ENCODE results near the gene LAMA5.

LAMA5 gene

DNA sequence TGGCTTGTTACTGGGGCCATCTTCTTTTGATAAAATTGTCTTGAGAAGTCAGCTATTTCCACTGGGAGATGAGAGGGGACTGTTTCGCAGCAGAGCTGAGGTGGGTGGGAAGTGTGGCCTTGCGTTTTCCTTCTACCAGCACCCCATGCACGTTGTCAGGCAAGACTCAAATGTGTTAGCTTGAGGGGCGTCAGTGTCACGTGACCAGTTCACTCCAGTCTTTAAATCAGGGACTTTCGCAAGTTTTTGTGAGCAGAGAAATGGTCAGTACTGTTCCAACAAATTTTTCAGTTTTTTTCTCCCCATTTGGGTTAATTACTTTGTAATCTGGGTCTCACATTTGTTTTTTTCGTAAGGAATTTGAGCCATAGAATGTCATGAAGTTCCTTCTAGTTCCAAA, 85.0 kb downstream of the LAMA5 start:
- H3K4me2 ChIP-seq (ENCODE audit: low read length), result no peak overlapping the region
- H3K9me3 ChIP-seq (ENCODE audit: insufficient read depth, low read length), result no peaks in the 10 kb centered on the region
- no peak overlapping the region for H3K4me3 ChIP-seq (ENCODE audit: low read length)
- no peak overlapping the region for H3K27ac ChIP-seq (ENCODE audit: low read length)
- no peaks in the 10 kb centered on the region for H4K20me1 ChIP-seq (ENCODE audit: insufficient read depth, low read length)
- H3K27me3 ChIP-seq (ENCODE audit: low read depth, low read length), result no peaks in the 10 kb centered on the region
- no peaks in the 10 kb centered on the region for H3K4me1 ChIP-seq (ENCODE audit: low read length)
- H3K9ac ChIP-seq (ENCODE audit: low read length), result no peak overlapping the region
- H3K79me2 ChIP-seq (ENCODE audit: low read length), result no peaks in the 10 kb centered on the region
- H2AFZ ChIP-seq (ENCODE audit: low read depth, low read length), result no peak overlapping the region
- peaks cover 38% of the 10 kb centered on the region for H3K36me3 ChIP-seq (replicated peaks; ENCODE audit: low read depth, low read length)
- TF ChIP-seq, protein P1, sequence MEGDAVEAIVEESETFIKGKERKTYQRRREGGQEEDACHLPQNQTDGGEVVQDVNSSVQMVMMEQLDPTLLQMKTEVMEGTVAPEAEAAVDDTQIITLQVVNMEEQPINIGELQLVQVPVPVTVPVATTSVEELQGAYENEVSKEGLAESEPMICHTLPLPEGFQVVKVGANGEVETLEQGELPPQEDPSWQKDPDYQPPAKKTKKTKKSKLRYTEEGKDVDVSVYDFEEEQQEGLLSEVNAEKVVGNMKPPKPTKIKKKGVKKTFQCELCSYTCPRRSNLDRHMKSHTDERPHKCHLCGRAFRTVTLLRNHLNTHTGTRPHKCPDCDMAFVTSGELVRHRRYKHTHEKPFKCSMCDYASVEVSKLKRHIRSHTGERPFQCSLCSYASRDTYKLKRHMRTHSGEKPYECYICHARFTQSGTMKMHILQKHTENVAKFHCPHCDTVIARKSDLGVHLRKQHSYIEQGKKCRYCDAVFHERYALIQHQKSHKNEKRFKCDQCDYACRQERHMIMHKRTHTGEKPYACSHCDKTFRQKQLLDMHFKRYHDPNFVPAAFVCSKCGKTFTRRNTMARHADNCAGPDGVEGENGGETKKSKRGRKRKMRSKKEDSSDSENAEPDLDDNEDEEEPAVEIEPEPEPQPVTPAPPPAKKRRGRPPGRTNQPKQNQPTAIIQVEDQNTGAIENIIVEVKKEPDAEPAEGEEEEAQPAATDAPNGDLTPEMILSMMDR (IDR thresholded peaks at IDR 0.05; ENCODE audit: low read depth, low read length), result no peak
- TF ChIP-seq EZH2phosphoT487 (IDR thresholded peaks at IDR 0.05; ENCODE audit: low read depth), result no peak

DNA sequence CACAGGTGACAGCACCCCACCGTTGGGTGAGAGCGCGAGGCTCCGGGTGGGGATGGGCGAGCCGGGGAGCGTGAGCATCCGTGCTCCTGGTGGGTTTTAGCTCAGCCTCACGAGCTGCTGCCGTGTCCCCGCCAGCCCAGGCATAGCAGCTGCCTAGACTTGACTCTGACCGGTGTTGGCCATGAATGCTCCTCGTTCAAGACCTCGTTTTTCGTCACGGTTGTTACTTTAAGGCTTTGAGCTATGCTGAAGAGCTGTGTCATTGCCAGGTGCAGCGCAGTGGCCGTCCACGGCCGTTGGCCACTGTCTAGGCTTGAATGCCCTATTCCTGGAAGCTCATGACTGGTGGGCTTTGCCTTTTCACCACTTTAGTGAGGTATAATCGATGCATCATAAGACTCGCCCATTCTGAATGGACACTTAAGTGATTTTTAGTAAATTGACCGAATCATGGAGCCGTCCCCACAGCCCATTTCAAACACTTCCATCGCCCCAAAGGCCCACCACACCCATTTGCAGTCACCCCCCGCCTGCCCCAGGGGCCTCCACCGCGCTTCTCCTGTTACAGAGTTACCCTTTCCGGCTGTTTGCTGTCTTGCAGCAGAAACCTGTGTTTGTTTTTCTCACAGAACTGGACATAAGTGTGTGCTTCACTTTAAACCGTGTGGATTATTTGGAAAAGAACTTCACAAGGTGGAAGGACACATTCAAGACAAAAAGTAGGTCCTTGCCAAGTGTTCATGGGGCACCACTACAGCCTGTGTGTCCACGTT, 85.8 kb downstream of the LAMA5 start:
- Histone ChIP-seq H3K9ac (ENCODE audit: low read length) (no peak overlapping the region), H2AFZ (ENCODE audit: low read depth, low read length) (no peak overlapping the region), H3K27me3 (ENCODE audit: low read depth, low read length) (no peaks in the 10 kb centered on the region), H3K27ac (ENCODE audit: low read length) (no peak overlapping the region), H3K36me3 (replicated peaks; ENCODE audit: low read depth, low read length) (peaks cover 38% of the 10 kb centered on the region), H3K4me3 (ENCODE audit: low read length) (no peak overlapping the region), H3K9me3 (ENCODE audit: insufficient read depth, low read length) (no peaks in the 10 kb centered on the region), H3K4me1 (ENCODE audit: low read length) (no peaks in the 10 kb centered on the region), H3K79me2 (ENCODE audit: low read length) (no peaks in the 10 kb centered on the region), H4K20me1 (ENCODE audit: insufficient read depth, low read length) (no peaks in the 10 kb centered on the region), H3K4me2 (ENCODE audit: low read length) (no peak overlapping the region)
- TF ChIP-seq, protein P1 (IDR thresholded peaks at IDR 0.05; ENCODE audit: low read depth, low read length), result no peak
- TF ChIP-seq EZH2phosphoT487 (IDR thresholded peaks at IDR 0.05; ENCODE audit: low read depth), result no peak

DNA sequence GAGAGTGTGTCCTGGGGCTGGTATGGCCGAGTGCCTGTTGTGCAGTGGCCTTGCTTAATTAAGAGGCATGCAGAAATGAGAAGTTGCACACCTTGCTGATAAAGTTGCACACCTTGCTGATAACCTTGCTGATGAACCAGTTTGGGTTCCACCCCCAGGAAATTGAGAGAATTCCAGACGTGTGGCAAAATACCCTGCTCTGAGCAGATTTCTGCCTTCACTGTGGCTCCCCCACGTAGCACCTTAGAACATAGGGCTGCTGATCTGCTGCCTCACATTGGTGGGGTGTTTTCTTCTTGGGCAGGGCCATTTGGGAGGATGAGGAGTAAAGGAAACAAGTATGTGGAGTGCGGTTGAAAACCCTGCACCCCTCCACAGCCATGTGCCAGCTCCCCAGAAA, 86.8 kb downstream of the LAMA5 start:
- H4K20me1 ChIP-seq (ENCODE audit: insufficient read depth, low read length), result no peaks in the 10 kb centered on the region
- TF ChIP-seq EZH2phosphoT487 (IDR thresholded peaks at IDR 0.05; ENCODE audit: low read depth), result no peak
- TF ChIP-seq, protein P1 (IDR thresholded peaks at IDR 0.05; ENCODE audit: low read depth, low read length), result no peak
- peaks cover 38% of the 10 kb centered on the region for H3K36me3 ChIP-seq (replicated peaks; ENCODE audit: low read depth, low read length)
- H2AFZ ChIP-seq (ENCODE audit: low read depth, low read length), result no peak overlapping the region
- no peak overlapping the region for H3K9ac ChIP-seq (ENCODE audit: low read length)
- no peak overlapping the region for H3K4me2 ChIP-seq (ENCODE audit: low read length)
- H3K9me3 ChIP-seq (ENCODE audit: insufficient read depth, low read length), result no peaks in the 10 kb centered on the region
- H3K4me3 ChIP-seq (ENCODE audit: low read length), result no peak overlapping the region
- H3K27ac ChIP-seq (ENCODE audit: low read length), result no peak overlapping the region
- H3K4me1 ChIP-seq (ENCODE audit: low read length), result no peaks in the 10 kb centered on the region
- no peaks in the 10 kb centered on the region for H3K79me2 ChIP-seq (ENCODE audit: low read length)
- no peaks in the 10 kb centered on the region for H3K27me3 ChIP-seq (ENCODE audit: low read depth, low read length)

DNA sequence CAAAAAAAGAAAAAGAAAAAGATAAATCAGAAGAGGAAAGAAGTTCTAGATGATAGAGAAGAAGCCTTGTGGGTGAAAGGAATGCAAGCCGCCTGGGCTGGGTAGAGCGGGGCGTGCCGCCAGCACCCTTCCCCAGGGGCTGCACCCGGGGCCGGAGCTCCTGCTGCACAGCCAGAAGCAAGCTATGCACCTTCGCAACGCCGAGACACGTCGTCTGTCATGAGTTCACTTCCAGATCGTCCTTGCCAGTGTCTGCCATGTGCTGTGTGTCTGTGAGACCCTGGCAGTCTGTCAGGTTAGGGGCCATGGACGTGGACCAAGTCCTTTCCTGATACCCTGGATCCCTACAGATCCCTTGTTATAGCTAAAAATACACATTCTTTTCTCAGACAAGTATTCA, 89.9 kb downstream of the LAMA5 start:
- H3K27ac ChIP-seq (ENCODE audit: low read length), result no peak overlapping the region
- H3K9ac ChIP-seq (ENCODE audit: low read length), result no peak overlapping the region
- H3K27me3 ChIP-seq (ENCODE audit: low read depth, low read length), result no peaks in the 10 kb centered on the region
- H3K4me3 ChIP-seq (ENCODE audit: low read length), result no peak overlapping the region
- no peaks in the 10 kb centered on the region for H4K20me1 ChIP-seq (ENCODE audit: insufficient read depth, low read length)
- no peaks in the 10 kb centered on the region for H3K4me1 ChIP-seq (ENCODE audit: low read length)
- no peak overlapping the region for H2AFZ ChIP-seq (ENCODE audit: low read depth, low read length)
- no peak for TF ChIP-seq EZH2phosphoT487 (IDR thresholded peaks at IDR 0.05; ENCODE audit: low read depth)
- TF ChIP-seq, protein P1 (IDR thresholded peaks at IDR 0.05; ENCODE audit: low read depth, low read length), result no peak
- peaks cover 29% of the 10 kb centered on the region for H3K36me3 ChIP-seq (replicated peaks; ENCODE audit: low read depth, low read length)
- H3K9me3 ChIP-seq (ENCODE audit: insufficient read depth, low read length), result no peaks in the 10 kb centered on the region
- H3K79me2 ChIP-seq (ENCODE audit: low read length), result no peaks in the 10 kb centered on the region
- no peak overlapping the region for H3K4me2 ChIP-seq (ENCODE audit: low read length)

Measured in OCI-LY3 (cell line).